Measurements from ENCODE around the gene LRRC46.

DNA sequence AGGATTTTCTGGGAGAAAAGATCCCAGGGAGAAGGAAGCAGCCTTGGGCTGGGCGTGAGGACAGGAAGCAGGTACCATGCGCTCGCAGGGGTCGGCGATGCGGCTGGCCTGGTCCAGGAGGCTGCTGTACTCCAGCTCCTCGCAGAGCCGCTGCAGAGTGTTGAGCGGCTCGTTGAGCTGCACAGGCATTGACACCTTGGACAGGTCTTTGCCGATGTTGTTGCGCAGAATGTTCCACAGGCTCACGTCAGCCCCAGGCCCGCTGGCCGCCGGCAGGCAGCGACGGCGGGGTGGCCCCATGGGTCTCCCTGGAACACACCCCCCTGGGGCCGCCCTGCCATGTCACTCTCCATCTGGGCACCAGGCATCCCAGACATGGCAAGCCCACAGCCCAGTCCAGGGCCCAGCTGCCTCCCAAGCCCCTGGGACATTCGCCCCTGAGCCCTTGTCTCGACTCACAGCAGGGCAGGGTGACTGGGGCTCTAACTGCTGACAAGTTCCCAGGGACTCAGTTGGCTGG is 17.9 kb upstream of the LRRC46 start:
- TF ChIP-seq, protein P1, sequence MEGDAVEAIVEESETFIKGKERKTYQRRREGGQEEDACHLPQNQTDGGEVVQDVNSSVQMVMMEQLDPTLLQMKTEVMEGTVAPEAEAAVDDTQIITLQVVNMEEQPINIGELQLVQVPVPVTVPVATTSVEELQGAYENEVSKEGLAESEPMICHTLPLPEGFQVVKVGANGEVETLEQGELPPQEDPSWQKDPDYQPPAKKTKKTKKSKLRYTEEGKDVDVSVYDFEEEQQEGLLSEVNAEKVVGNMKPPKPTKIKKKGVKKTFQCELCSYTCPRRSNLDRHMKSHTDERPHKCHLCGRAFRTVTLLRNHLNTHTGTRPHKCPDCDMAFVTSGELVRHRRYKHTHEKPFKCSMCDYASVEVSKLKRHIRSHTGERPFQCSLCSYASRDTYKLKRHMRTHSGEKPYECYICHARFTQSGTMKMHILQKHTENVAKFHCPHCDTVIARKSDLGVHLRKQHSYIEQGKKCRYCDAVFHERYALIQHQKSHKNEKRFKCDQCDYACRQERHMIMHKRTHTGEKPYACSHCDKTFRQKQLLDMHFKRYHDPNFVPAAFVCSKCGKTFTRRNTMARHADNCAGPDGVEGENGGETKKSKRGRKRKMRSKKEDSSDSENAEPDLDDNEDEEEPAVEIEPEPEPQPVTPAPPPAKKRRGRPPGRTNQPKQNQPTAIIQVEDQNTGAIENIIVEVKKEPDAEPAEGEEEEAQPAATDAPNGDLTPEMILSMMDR (IDR thresholded peaks at IDR 0.05), result no peak
- TF ChIP-seq POLR2A (IDR thresholded peaks at IDR 0.05), result no peak
- TF ChIP-seq POLR2AphosphoS5 (IDR thresholded peaks at IDR 0.05; ENCODE audit: insufficient read depth in 1 of 2, low read depth in 1 of 2), result no peak

Measured in vagina (tissue), 2 donors.